Jurkat, Clone E6-1 (cell line): ENCODE results near the gene GLP1R.

ENCODE experiments used
- DNase-seq: peaks from one replicate; pipeline ENCODE4 v3.0.0-alpha.2; 2011; ENCODE audit warnings: low read depth, low spot score
- H3K4me3 ChIP-seq: 2 replicates; pipeline ENCODE4 v1.5.1; 2011; ENCODE audit warnings: mild to moderate bottlenecking, low read length, control low read depth, moderate library complexity

GLP1R gene

DNA sequence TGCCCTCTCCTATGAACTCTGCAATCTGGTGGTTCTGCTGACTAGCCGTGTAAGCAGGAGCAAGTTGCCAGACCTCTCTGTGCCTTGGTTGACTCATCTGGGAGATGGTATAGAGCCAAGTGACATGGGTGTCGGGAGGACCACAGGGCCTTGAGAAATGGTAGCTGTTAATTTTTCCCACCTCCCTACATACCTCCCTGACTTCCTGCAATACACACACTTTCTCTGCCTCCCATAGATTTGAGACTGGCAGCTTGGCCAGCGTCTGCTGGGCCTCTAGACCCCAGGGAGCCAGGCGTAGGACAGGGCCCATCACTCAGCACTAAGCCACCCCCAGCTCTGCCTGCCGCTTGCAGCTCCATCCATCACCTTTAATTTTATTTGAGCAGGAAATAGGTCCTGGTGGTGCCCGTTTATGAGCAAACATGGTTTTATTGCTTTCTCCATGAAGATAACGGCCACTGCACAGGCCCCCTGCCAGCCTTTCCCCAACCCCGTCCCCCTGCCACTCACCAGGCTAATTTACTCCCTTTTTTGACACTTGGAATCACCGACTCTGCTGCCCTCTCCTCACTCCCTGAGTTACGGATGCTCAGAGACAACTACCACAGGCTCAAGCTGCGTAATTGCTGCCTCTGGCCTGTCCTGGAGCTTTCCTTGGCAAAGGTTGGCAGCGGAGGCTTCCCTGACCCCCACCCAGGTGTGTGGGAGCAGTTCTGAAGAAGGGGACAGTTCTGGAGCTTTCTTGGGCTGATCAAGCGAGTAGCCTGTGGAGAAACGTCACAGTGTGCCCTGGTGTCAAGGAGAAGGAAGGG is 11.1 kb downstream of the GLP1R start:
- no peak for DNase-seq
- no peak overlapping the region for H3K4me3 ChIP-seq

DNA sequence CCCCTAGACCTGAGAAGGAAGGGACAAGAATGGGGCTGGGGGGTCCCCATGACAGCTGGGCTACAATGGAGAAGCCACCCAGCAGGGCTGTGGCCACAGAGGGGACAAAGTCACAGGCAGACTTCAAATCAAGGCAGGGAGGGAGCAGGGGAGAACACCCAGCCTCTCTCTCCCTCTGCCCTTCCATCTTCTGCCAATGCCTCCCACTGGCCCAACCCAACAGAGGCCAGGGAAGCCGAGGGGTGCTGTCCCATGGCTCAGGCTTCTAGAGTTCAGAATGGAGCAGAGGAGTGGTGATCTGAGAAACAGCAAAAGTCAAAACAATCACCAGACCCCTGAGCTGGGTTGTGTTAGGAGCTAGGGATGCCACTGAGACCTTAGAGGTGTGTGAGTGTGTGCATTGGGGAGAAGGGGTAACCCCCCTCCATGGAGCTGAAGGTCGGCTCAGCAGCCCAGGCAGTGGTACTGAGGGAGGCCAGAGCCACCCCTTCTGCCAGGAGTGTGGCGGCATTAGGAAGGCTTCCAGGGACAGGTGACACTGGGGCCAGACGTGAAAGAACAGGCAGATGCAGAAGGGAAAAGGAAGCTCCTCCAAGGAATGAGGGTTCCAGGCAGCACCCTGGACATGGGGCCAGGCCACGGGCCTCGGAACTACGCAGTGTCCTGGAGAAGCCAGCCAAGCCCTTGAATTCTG is 12.0 kb downstream of the GLP1R start:
- no peak for DNase-seq
- H3K4me3 ChIP-seq = no peak overlapping the region

DNA sequence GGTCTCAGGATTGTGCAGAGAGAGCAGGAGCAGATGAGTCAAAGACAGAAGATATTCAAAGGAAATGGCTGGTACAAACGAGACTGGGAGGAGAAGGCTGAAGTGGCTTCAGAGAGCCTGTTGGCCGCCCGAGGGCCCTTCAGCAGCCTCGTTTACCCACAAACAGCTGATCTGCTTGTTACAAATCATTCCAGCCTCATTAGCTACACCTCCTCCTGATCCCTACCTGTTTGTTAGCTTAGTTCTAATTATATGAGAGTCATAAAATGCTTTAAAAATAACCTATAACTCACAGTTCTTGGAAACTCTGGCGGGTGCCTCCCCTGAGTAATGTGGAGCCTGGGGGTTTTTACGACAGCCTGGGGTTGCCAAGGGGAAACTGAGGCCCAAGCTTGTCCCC is 12.6 kb downstream of the GLP1R start:
- DNase-seq = no peak
- H3K4me3 ChIP-seq = no peak overlapping the region

DNA sequence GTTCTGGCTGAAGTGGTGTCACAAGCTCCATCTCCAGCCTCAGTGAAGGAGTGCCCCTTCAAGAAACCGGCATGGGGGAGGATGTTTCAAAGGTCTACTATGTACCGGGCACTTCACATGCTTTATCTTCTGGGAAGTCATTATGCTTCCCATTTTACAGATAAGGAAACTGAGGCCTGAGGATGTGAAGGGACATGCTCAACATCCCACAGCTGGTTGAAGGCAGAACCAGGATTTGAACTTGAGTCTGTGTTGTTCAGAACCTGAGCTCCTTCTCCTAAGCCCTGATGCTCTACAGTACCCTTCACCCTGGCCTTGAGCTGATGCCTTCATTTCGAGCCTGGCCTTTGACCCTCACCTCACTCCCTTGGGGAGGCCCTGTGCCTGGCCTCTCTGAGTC is 13.0 kb downstream of the GLP1R start:
- DNase-seq = no peak
- H3K4me3 ChIP-seq = no peak overlapping the region

DNA sequence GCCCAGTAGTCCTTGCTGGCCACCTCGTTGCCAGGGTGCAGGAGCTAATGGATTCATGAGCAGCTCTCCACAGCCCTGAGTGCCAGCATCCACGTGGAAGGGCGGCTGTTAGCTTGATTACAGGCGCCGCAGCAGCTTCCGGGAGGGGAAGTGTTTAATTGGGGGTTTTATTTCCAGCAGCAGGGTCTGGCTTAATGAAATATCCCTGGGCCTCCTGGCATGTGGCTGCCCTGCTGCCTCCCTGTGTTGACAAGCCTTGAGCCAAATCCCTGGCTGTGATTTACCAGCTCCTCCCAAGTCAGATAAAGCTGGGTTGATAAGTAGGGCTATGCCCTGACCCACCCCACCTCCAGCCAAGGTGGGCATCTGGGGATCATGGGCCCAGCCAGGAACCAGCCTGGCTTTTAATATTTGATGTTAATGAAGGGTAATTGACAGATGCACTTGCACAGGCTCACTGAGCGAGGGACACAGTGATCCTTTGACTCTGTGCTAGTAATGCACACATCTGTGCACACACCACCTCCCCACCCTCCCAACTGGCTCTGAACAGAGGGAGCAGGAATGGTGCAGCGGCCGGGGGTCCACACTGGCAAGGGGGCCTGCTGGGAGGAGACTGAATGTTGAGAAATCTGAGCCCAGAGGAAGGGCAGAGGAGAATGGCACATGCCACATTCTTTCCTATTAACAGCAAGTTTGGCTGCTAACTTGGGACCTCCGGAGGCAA is 13.6 kb downstream of the GLP1R start:
- H3K4me3 ChIP-seq = no peak overlapping the region
- DNase-seq = no peak

DNA sequence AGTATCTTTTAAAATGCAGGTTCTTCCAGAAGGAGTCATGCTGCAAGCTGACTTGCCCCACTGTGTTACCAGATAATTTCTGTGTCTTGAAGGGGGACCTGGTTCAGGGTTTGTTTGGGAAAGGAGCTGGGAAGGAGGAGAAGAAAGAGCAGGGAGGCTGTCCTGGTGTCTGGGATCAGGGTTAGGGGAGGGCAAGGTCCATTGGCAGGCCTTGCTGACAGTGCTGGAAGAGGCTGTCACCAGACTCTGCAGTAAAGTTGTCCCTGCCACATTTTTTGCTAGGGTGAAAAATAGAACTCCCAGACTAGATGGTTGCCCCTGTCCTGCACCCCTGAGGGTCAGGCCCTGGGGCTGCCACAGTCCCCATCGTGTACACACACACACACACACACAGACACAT is 14.9 kb downstream of the GLP1R start:
- DNase-seq = no peak
- H3K4me3 ChIP-seq = no peak overlapping the region

DNA sequence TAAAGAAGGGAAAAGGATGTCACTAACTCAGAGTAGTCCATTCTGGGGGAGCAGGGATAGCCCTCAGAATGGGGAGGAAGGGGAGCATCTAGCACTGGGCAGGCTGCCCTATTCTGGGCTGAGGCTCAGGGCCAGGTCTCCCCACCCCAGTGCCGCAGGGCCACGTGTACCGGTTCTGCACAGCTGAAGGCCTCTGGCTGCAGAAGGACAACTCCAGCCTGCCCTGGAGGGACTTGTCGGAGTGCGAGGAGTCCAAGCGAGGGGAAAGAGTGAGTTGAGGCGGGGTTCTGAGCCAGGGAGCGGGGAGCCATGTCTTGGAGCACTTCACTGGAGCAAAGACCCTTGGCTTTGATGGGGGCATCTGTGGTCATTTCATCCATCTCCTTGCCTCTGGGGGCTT is 17.0 kb downstream of the GLP1R start:
- H3K4me3 ChIP-seq = no peak overlapping the region
- DNase-seq = no peak

DNA sequence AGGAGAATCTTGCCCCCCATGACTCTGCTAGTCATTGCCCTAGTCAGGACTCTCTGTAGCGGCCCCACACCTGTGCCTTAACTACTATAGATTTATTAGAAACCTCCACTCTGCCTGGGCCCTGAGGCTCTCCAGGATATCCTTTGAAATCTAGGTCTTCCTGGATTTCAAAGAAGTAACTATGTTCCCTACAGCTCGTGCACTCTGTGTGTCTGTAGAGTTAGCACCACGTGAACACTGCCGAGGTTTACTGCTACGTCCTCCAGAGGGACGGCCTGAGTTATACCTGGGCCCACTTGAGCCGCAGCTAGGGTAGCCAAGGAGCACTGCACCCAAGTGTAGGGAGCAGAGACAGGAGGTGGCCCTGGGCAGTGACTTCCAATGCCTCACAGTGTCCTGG is 19.8 kb downstream of the GLP1R start:
- H3K4me3 ChIP-seq = no peak overlapping the region
- no peak for DNase-seq

DNA sequence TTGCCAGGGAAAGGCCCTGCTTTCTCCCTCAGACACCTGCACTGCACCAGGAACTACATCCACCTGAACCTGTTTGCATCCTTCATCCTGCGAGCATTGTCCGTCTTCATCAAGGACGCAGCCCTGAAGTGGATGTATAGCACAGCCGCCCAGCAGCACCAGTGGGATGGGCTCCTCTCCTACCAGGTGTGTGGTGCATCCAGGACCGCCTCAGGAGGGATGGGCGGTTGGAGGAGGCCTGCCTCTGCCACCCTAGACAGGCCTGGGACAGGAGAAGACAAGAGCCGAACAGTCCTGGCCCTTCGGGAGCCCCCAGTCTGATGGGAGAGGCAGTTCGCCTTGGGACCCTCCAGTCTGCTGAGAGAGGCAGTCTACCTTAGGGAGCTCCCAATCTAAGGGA is 24.2 kb downstream of the GLP1R start:
- no peak for DNase-seq
- H3K4me3 ChIP-seq = no peak overlapping the region

DNA sequence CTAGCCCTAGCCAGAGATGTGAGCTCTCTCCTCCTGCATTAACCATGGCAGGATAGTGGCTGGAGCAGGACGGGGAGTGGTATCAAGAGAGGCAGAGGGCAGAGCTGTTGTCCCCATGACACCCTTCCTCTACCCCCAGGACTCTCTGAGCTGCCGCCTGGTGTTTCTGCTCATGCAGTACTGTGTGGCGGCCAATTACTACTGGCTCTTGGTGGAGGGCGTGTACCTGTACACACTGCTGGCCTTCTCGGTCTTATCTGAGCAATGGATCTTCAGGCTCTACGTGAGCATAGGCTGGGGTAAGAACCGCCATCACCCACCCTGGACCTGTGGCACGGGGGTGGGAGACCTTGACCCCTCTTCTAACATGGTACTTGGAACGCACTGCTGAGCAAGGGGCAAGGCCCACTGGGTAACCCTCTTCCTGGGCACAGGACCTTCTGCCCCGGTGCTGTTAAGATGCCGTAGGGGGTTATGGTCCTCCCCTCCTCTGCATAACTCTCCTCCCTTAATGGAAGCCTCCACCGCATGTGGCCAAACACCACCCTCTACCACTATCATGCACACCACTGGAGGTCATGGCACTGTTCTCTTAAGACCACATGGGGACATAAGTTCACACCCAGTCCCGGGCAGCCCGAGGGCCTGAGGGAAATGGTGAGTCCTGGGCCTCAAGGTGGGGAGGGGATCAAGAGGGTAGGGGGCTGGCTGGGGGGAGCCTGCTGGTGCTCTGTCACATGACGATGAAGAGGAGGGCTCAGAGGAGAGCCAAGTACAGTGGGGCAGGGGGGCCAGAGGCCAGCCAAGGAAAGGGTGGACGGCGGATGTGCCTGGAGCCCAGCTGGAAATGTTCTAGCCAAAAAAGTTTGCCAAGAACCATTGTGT is 25.1 kb downstream of the GLP1R start:
- no peak overlapping the region for H3K4me3 ChIP-seq
- DNase-seq = no peak

DNA sequence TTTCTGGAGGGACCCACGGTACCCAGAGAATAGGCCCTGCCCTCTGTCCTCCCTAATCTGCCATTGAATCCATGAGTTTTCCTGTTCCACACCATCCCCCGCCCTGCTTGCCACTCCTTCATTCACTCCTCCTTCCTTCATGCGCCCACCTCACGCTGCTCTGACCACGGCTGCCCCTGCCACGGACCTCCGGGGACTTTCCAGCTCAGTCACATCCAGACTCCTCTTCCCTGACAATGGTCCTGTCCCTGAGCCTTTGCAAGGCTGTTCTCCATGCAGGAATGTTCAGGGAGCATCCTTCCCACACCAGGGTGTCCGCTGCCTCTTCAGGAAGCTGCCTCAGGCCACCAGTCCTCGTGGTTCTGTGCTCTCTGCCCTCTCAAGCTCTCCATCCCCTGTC is 25.9 kb downstream of the GLP1R start:
- H3K4me3 ChIP-seq = no peak overlapping the region
- DNase-seq = no peak

DNA sequence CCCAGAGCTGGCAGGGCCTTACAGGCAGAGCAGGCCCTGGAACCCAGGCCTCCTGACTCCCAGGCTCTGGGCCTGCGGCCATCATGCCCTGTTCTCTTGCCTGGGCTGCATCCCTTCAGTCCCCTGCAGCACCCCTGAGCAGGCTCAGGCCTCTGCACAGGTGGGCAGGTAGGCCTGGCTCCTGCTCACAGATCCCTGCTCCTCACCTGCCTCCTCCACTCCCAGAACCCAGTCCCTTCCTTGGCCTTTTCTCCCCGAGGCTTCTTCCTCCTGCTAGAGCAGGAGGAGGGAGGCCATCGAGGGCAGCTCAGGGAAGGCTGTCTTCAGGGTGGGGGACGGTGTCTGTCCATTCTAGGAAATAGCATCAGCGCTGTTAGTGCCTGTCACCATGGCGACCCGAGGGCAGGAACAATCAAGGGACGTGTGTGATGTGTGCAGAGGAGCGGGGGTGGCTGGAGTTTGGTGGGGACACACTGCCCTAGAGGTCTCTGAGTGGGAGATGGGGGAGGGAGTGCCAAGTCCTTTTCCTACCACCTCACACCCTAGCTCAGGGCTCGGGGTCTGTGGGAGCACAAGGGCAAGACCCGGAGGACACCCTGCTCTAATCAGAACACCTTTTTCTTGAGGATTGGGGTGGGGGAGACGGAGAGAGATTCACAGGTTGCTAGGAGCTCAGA is 26.6 kb downstream of the GLP1R start:
- no peak overlapping the region for H3K4me3 ChIP-seq

DNA sequence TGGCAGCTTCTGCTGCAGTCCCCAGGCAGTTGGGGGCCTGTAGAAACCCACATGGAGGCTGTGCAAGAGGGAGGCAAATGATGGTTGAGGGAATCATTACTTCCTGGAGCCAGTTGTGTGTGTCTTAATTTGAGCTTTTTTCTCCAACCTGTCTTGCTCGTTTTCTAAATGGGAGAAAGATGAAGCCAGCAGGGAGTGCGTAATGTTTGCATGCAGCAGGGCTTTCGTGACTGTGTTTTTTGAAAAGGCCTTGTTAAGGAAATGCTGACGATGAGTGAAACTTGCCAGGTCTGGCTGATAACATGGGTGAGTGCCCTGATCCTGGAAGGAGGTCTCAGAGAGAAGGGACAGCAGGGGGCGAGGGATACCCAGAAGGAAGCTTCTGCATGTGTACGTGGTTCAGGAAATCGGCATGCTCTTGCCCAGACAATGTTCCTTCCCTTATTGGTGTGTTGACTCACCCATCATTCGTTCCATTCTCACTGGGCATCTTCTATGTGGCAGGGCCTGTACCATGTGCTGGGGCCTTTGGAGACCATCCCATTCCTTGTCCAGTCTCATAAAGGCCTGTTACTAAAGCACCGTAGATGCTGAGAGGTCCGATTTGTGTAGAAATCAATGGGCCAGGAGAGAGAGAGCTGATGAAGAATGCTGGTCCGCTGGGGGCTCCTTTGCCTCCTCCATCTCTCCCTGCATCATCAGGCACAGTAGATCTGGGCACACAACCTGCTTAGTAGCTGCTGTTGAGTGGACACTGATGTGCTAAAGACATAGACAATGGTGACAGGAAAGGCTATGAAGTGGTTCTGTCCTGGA is 27.4 kb downstream of the GLP1R start:
- no peak overlapping the region for H3K4me3 ChIP-seq
- DNase-seq = no peak

More for the DNA sequence above, 26.6 kb downstream of the GLP1R start:
- DNase-seq = no peak

DNA sequence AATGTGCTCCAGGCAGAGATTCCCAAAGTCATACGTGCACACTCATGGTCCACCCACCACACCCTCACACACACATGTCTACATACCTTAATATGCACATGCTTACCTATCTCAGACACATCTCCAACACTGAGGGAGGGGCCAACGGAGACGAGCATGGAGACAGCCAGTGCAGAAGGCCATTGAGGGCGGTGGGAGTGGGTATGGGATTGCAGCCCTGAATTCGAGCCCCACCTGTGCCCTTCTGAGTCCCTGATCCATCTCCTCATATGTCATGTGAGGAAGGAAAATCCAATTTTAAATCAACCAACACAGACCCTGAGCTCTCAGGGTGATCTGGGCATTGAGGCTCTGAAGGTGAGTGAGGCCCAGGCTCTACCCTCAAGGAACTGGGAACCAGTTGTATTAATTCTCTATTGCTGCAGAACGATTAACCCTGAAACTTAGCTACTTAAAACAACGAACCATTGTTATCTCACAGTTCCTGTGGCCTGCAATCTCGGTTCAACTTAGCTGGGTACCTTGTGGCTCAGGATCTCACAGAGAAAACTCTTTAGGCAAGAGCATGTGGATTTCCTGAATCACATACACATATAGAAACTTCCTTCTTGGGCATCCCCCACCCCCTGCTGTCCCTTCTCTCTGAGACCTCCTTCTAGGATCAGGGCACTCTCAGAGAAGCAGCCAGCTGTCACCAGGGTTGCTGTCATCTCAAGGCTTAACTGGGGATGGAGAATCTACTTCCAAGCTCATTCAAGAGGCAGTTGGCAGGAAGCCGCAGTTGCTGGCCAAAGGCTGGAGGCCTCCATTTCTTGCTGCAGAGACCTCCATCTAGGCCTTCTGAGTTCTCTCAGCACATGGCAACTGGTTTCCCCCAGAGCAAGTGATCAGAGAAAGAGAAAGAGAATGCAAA is 28.3 kb downstream of the GLP1R start:
- H3K4me3 ChIP-seq = no peak overlapping the region
- no peak for DNase-seq

DNA sequence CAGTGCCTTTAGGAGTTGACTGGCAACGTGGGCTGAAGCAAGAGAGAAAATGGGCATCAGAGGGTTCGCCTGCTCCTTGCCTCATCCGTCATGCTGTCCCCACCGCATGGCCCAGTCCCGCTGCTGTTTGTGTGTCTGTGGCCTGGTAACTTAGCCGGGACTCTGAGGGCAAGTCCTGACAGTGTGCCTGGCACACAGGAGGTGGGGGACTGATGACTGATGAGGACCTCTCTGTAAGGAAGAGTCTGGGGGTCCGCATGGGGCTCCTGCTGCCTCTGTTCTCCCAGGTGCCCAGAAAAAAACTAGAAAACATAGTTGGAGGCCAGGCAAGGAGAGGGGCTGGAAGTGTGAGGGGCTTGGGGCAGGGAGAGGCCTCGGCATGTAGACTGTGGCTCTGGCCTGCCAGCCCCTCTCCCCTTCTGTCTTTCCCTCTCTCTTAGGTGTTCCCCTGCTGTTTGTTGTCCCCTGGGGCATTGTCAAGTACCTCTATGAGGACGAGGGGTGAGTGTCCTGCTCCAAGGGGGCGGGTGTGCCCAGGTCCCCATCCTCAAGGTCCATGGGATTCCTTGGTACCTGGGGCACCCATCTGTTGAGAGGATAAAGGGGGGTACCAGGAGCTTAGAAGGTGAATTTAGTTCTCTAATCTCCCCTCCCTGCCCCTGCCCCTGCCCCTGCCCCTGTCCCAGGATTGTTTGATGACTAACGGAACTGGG is 29.5 kb downstream of the GLP1R start:
- DNase-seq = no peak

DNA sequence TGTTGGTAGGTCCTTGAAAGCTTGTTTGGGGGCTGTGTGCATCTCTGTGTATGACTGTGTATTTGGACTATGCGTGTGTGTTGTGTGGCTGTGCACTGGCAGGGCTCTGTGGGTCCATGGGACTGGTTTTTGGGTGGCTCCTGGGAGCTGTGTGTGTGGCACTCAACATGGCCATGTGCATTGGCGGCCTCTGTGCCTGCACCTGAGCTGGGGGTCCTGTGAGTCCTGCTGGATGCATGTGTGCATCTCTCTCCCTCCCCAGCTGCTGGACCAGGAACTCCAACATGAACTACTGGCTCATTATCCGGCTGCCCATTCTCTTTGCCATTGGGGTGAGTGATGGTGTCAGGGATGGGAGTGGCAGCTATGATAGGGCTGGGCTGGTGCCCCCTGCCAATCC is 30.1 kb downstream of the GLP1R start:
- no peak for DNase-seq
- no peak overlapping the region for H3K4me3 ChIP-seq

More for the DNA sequence above, 29.5 kb downstream of the GLP1R start:
- H3K4me3 ChIP-seq = no peak overlapping the region
